Iris pigment epithelial cell (primary cell): ENCODE results near the gene WDR72.
"Not testable (repeated sequence)": the region's sequence is repeated elsewhere in the genome, so short reads cannot be mapped to it uniquely, and the experiment has no call there.

ENCODE experiments used
- DNase-seq: peaks from one replicate; pipeline ENCODE4 v3.0.0-alpha.2; 2011; ENCODE audit warnings: low read depth

The WDR72 gene

GRCh38 chr15:53589520-53590057 is 169.9 kb downstream of the WDR72 start:
- no peak for DNase-seq

GRCh38 chr15:53588773-53589172 is 170.7 kb downstream of the WDR72 start:
- peak; percentile 48 for DNase-seq

DNA sequence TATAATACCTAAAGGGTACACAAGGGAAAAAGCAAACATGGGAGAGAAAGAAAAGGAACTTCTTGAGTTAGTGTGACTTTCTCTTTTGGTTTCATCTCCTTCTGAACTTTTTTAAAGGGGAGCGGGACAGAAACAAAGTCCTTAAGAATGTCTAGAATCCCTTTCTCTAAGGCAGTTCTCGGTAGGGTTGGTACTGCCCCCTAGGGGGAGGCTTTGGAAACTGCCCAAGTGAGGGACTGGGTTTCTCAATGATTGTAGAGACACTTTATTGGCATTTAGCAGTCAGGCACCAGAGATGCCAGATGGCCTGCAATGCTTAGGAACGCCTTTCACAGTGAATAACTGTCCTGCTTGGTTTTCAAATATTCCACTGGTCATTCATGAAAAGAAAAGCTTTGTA is 172.7 kb downstream of the WDR72 start:
- DNase-seq: no peak

GRCh38 chr15:53581513-53581912 is 177.9 kb downstream of the WDR72 start:
- DNase-seq: no peak

DNA sequence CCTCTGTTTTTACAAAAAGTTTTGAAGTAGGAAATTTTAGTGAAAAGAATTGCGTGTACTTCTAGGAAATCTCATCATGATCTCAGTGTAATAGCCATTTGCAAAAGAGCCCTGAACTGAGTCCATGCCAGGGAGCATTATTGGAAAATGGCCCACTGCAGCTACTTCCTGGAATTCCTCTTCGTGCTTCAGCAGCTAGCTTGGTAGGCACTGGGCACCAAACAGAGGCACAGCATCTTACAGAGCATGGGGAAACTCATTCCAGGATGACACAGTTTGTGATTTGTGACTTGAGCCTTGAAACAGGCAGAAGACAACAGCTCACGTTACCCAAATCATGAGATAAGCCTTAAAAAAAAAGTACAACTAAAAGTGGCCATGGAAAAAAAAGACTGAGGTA is 179.1 kb downstream of the WDR72 start:
- DNase-seq: no peak

GRCh38 chr15:53576841-53577240 is 182.6 kb downstream of the WDR72 start:
- no peak for DNase-seq

DNA sequence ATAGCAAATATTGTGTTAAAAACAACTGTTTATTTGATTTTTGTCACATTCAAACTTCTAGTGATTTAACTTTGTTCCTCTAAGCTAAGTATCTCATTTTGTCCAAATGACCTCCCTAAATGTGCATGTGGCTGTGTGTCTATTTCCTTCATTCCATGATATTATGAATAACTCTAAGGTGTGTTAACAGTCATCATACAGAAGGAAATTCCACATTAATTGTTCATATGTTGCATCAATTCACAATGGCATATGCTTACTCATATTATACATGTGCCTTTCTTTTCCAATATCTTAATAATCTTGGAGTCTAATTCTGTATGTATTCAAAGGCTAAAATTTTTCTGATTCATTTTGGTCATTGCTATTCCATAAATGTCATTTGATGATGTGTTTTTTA is 186.4 kb downstream of the WDR72 start:
- no peak for DNase-seq

DNA sequence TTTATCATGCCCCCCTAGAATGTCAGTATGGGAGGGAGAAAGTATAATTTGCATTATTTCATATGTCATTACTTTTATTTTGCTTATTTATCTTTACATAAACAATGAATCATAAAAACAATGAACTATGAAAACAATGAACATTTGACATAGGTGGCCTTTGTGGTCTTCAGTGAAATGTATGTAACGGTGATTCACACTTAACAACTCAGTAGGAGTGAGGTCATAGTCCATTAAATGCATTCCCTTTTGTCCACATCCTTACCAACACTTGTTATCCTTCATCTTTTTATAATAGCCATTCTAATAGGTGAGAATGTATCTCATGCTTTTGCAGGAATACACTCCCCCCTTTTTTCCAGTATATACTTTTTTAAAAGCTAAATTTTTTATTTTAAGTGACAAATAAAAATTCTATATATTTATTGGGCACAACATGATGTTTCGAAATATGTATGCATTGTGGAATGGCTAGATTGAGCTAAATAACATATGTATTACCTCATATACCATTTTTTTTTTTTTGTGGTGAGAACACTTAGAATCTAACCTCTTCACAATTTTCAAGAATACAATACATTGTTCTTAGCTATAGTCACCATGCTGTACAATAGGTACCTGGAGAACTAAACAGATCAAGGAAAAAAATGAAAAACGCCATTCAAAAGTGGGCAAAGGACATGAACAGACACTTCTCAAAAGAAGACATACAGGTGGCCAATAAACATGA is 189.5 kb downstream of the WDR72 start:
- no peak for DNase-seq

DNA sequence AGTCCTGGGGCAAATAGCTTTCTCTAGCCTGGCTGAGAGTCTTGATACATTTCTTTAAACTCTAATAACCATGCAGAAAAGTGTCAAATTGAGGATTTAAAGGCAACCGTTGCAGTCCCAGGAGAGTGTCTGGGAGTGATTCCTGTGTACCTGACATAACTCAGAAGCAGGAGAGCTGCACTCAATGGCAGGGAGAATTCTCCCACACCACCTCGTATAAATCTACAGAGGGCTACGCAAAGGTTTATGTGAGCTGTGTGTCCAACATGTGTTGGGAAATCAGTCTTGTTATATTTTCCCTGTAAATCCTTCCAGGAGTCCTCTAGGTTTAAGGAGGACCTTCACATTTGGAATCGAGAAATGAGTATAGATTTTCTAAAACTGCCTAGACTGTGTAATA is 192.6 kb downstream of the WDR72 start:
- no peak for DNase-seq

DNA sequence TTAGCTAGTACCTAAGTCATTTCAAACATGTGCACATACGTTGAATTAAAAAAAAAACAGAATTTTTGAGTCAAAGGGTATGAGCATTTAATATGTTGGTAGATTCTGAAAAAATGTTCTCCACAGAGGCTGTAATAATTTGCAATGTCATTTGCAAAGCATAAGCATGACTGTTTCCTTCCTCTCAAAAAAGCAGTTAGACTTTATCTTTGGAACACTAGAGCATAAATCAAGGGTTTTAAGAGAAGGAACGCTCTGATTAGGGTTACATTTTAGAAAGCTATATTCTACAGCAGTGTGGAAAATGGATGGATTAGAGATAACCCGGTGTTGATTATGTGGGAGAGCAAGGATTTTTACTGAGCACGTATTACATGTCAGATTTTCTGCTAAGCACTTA is 193.7 kb downstream of the WDR72 start:
- DNase-seq: no peak

- no peak for DNase-seq
Measured at GRCh38 chr15:53564647-53565046, 194.8 kb downstream of the WDR72 start.

GRCh38 chr15:53563627-53564026 is 195.8 kb downstream of the WDR72 start:
- DNase-seq: no peak

GRCh38 chr15:53559364-53560277 is 199.8 kb downstream of the WDR72 start:
- DNase-seq: no peak

GRCh38 chr15:53558384-53558783 is 201.1 kb downstream of the WDR72 start:
- DNase-seq: no peak

- DNase-seq: no peak
Measured at GRCh38 chr15:53555226-53555625, 204.2 kb downstream of the WDR72 start.

DNA sequence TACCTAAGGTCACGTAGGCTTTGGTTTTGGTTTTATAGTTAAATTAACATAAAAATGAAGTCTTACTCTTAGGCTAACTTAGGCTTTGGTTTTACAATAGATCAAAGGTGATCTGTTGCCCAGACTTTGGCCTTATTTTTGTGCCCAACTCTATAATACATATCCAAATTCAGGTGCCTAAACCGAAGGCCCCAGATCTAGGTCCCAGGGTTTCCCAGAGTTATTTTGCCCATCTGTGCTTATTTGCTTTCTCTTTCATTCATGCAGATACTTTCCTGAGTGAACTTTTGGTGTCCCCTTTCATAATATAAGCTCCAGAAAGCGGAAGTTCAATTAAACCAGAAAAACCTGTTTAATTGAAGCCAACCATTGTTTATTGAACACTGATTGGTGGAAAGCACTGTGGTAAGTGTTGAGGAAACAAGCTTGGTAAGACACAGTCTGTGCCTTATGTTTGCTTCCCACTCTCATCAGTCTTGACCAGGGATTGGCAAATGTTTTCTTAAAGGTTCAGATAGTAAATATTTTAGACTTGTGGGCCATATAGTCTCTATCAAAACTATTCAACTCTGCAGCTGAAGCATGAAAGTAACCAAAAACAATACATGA is 209.7 kb downstream of the WDR72 start:
- DNase-seq: no peak

- DNase-seq: peak; percentile 14
Measured at GRCh38 chr15:53548236-53548635, 211.2 kb downstream of the WDR72 start.

DNA sequence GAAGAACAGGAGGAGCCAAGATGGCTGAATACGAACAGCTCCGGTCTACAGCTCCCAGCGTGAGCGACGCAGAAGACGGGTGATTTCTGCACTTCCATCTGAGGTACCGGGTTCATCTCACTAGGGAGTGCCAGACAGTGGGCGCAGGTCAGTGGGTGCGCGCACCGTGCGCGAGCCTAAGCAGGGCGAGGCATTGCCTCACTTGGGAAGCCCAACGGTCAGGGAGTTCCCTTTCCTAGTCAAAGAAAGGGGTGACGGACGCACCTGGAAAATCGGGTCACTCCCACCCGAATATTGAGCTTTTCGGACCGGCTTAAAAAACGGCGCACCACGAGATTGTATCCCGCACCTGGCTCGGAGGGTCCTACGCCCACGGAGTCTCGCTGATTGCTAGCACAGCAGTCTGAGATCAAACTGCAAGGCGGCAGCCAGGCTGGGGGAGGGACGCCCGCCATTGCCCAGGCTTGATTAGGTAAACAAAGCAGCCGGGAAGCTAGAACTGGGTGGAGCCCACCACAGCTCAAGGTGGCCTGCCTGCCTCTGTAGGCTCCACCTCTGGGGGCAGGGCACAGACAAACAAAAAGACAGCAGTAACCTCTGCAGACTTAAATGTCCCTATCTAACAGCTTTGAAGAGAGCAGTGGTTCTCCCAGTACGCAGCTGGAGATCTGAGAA is 218.7 kb downstream of the WDR72 start:
- DNase-seq: not testable (repeated sequence)

DNA sequence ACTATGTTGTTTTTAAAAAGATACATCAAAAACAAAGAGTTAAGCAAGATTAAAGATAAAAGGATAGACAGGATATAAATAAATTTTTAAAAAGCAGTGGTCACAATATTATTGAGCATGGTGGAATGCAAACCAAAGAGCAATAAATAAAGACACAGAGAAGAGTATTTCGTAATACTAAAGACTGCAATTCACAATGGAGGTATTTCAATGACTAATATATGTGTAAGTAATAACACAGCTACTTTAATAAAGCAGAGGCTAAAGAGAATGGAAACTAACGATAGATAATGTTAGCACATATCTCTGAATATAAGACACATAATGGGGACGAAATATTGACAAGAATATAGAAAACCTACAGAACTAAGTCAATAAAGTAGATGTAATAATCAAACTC is 219.6 kb downstream of the WDR72 start:
- DNase-seq: no peak

DNA sequence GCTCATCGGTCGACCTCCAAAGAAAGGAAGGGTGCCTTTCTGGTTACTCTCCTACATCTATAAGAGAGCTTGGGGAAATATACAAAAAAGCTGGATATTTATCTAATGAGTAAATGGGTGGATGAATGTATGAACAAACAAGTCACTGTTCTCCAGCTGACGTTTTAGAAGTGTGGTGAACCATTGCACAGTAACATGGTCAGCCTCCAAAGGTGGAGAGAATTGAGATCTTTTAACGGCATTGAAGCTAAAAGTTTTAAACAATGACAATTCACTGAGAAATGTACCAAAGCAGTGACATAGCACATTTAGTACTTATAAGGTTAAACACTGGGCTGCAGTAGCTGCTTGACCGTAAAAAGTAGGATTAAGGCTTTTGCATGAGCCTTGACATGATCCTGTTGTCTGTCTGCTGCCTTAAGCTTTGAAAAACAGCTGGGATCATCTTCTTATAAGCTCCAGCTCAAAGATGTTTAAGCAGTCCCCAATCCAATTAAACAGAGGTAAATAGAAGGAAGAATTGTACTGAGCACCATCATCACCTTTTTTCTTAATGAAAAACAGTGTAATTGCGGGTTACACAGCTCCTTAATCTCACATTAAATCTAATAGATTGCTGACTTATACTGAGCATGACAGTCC is 222.9 kb downstream of the WDR72 start:
- peak; percentile 2 for DNase-seq

- no peak for DNase-seq
Measured at GRCh38 chr15:53535886-53536285, 223.6 kb downstream of the WDR72 start.
